Dedifferentiated amniotic fluid mesenchymal stem cell (primary cell): ENCODE data around the gene TXNDC11.

Experiments used
- DNase-seq: peaks from one replicate; pipeline ENCODE4 v3.0.0-alpha.2; 2016; ENCODE audit errors: extremely low spot score

The TXNDC11 gene

DNA sequence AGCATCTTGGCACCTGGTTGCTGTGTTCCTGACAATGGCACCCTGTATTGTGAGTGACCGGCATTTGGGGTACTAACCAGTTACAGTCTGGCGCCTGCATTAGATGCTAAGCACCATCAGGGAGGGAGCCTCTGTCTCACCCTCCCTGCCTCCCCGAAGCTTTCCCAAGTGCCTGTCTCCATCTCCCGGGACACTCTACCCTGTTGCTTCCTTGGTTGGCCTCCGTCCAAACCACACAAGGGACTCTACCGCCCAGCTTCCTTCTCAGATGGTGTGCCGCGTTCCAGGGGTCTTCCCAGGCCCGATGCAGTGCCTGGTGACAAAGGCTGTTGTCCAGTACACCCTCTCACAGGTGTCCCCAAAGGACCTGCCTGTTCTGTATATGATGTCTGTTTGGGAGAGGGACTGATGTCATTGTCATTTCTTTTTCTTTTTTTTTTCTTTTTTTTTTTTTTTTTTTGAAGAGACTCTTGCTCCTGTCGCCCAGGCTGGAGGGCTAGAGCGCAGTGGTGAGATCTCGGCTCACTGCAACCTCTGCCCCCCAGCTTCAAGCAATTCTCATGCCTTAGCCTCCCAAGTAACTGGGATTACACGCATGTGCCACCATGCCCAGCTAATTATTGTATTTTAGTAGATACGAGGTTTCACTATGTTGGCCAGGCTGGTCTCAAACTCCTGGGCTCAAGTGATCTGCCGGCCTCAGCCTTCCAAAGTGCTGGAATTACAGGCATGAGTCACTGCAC, 67.7 kb downstream of the TXNDC11 start:
- no peak for DNase-seq

- DNase-seq: no peak
Observed at GRCh38 chr16:11674001-11674817, 68.4 kb downstream of the TXNDC11 start.

DNA sequence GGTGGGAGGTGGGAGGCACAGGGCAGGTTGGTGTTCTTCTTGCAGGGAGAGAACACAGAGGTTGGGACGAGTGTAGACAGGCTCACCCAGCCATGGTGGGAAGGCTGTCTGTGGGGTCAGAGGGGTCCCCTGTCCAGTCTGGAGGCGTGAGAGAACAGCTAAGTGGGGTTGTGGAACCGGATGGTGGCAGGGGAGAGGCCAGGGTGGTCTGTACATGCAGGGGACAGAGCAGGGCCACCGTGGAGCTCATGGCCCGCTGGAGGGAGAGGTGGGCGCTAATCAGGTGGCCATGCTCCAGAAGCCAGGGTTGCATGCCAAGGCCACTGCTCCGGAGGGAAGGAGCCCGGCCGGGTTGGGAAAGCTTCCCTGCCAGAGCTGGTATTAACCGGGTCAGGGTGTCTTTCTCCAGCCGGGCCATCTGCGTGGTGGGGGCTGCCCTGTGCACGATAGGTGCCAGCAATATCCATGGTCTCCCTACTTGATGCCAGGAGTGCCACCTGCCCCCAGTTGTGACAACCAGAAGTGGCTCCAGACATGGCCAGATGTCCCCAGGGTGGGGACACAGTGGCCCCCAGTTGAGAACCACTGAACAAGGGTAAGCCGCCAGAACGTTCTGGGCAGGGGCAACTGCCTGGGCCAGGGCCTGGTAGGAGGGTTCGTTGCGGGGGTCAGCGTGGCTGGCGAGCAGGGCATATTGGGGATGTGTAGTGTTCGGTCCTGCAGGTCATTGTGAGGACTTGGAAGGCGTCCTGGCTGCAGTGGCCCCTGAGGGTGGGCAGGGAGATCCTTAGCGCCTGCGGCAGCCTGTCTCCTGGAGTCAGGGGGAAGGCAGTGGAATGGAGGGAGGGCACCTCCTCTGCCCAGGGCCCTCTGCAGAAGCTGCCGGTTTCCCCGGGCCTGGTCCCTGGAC, 69.3 kb downstream of the TXNDC11 start:
- DNase-seq: no peak

DNA sequence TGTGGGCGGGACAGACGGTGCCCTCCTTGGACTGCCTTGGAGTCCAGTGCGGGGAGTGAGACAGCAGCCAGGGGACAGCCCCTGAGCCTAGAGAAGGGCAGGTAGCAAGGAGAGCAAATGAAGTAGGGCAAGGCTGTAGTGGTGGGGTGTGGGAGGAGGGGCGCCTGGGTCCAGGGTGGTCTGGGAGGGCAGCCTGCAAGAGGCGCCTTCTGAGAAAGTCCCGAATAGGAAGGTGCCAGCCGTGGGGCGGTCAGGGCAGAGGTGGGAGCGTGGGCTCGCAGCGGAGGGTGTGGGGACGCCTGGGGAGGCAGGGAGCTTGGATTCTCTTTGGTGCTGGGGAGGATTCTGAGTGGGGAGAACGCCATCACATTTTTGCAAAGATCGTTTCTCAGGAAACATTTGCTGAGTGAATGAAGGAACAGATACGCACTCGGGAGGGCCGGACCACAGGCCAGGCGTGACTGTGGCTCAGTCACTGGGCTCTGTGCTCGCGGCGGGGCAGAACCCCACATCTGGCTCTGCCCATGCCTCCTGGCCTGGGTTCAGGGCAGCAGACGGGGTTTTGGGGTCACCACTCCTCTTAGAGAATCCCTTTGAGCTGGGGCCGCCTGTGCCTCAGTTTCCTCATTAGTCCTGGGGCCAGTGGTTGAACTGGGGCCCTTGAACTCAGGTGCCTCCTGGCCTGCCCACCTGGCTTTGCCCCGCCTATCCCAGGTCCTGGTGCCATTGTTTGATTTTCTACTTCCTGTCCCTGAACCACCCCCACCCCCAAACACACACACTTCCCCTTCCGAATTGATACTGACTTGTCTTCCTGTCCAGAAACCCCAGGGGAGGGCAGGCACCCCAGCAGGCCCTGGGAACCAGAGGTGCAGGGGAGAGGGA, 70.2 kb downstream of the TXNDC11 start:
- DNase-seq: no peak

GRCh38 chr16:11671676-11672075, 71.0 kb downstream of the TXNDC11 start:
- no peak for DNase-seq

DNA sequence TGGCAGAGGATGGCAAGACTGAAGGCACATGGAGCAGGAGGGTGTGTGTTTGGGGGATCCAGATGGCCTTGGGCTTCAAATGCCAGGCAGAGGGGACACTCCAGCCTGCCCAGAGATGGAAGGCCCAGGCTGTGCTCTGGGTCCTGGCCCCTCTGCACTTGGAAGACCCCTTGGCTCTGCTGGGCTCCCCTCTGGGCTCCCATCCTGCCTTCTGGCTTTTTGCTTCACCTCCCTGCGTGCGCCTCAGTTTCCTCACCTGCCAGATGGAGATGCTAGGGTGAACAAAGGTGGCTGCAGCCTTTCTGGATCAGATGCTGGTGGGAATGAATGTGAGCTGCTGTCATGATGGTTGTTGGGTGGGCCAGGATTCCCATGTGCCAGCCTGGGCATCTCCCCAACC, 71.4 kb downstream of the TXNDC11 start:
- no peak for DNase-seq

DNA sequence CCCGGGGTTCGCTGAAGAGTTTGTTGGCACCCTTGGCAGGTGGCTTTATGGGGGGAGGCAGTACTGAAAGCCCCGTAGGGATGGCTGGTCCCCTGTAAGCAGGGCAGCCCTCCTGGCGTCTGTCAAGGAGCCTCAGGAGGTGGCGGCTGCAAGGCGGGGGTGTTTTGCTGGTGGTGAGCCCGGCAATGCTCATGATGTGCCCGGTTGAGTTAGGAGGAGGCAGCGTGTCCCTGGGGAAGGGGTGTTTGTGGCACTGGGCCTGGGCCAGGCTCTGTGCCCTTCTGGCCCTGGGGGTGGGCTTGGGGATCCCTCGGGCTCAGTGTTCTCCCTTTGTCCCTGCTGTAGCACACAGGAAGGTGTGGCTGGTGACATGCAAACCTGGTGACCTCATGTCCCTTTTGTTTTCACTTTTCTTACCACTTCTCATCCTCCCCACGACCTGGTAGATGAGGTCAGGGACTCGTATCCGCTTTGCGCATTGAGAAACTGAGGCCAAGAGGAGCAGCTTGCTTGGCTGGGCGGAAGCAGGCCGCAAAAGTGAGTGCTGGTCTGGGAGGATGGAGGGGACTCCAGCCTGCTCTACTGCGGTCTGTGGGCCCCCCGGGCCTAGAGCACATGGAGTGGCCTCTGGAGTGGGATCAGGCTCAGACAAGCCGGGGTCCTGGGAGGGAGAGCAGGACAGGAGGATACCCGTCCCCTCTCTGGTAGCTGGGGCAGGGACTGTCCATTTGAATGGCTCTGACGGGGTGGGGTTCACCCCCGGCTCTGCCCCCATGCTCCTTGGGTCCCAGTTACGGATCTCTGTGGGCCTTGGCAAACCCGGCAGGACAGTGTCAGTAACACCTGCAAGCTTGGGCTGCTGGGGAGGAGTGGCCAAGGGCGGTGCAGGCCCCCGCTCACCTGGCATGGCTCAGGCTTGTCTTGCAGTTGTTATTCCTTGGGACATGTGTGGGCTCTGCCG, 72.2 kb downstream of the TXNDC11 start:
- no peak for DNase-seq

GRCh38 chr16:11669380-11670146, 73.1 kb downstream of the TXNDC11 start:
- no peak for DNase-seq

- no peak for DNase-seq
Observed at GRCh38 chr16:11668623-11669379, 73.9 kb downstream of the TXNDC11 start.

- DNase-seq: peak; percentile 79
Observed at GRCh38 chr16:11667824-11668622, 74.6 kb downstream of the TXNDC11 start, which contains the start of gene SNN. SNN (plus strand) TSS chr16:11668455; CDS start chr16:11676060, 7,605 bp downstream.

DNA sequence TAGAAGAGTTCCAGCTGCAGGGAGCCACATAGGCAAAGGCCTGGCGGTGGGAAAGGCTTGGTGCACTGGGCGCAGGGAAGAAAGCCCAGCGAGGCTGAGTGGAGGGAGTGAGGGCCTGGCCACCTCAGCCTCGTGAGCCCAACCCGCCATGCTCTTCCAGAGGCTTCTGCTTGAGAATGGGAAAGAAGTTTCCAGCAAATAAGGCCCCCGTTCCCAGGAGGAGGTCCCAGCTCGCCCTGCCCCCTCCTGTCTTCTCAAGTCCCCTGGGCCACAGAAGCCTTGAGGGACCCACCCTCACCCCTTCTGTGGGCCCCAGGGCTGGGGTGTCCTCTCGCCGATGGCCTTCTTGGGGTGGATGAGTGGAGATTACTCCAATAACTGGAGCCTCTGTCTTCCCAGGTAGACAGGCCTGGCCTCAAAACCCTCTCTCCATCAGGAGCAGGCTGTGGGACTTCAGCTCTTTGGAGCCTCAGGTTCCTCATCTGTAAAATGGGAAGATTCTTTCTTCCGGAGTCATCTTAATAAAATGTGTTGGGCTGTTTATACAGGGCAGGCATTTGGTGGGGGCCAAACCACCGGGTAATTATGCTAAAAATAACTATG, 75.3 kb downstream of the TXNDC11 start:
- DNase-seq: no peak

- no peak for DNase-seq
Observed at GRCh38 chr16:11666103-11667055, 76.3 kb downstream of the TXNDC11 start.

- no peak for DNase-seq
Observed at GRCh38 chr16:11665071-11665491, 77.6 kb downstream of the TXNDC11 start.

DNA sequence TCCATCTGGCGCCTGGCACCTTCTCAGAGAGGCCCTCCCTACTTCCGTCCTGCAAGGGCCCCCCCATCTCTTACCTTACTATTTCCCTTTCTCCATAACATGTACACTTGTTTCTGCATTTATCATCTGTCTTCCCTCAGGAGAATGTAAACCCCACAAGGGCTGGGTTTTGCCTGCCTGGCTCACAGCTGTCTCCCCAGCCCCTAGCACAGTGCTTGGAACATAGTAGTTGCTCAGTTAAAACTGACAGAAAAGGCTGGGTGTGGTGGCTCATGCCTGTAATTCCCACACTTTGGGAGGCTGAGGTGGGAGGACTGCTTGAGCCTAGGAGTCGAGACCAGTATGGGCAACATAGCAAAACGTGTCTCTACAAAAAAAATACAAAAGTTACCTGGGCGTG, 80.1 kb downstream of the TXNDC11 start:
- no peak for DNase-seq

DNA sequence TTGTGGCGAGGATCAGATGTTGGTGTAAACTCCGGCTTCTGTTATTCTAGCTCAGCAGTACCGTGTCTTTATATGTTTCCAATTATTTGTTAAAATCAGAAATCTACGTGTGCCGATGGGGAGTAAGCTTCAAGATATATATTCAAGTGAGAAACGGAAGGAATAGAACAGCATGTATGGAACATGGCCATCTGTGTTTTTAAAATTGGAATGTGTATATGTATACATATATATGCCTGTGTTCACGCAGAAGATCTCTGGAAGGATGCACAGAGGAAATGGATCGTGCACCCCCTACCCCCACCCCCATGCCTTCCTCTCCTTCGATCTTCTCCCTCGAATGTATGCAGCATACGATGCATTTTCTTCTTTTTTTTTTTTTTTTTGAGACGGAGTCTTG, 82.1 kb downstream of the TXNDC11 start:
- DNase-seq: no peak
